HCT116 (cell line): ENCODE results near the gene SLC6A12. TPM values are rescaled to one million over a fixed set of nuclear protein-coding genes. Genes with fewer than 3 reads are reported as not detected.
A peak's percentile ranks its signal among the peaks of the same experiment; 100 is the strongest.

Source experiments
- ATAC-seq: fragments of 200-7000 bp; cut with Tn5 transposase; 2 replicates; pipeline ENCODE4 v1.9.1; 2020; ENCODE audit warnings: mild to moderate bottlenecking, moderate library complexity
- BruUV-seq: library from RNA; stranded (reverse); fragments of 400-500 nt; replicated peaks from 2 replicates; lab custom pipeline; 2021; lab: Mats Ljungman, UMichigan
- CTCF ChIA-PET: fragments of 300-600 bp; sonication (Branson Sonifier 250); formaldehyde crosslinking; loops from one replicate; lab custom pipeline; 2021; ENCODE audit warnings: antibody characterized with exemption; lab: Charles Lee
- POLR2A ChIA-PET: fragments of 300-600, 350-600 bp; sonication (Branson Sonifier 250); formaldehyde crosslinking; loops from one replicate; lab custom pipeline; 2021; ENCODE audit warnings: antibody characterized with exemption; lab: Charles Lee
- RAD21 ChIA-PET, 2 experiments: fragments of 300-600 bp; sonication (Branson Sonifier 250); formaldehyde crosslinking; loops; one replicate each; lab custom pipeline; 2023; ENCODE audit warnings: low total read pairs in 2 of 2; ENCODE audit not compliant: uncharacterized antibody in 2 of 2, unreplicated experiment in 2 of 2, low non-redundant PET in 1 of 2; lab: Charles Lee
- DNase-seq: peaks from one replicate; pipeline ENCODE4 v3.0.0-alpha.2; 2010; ENCODE audit warnings: low read depth, low spot score
- H2AFZ ChIP-seq: fragments of 200-600 bp; shearing (Covaris generic), sonication (generic); 2 replicates; pipeline ENCODE4 v1.6.1; 2017; ENCODE audit warnings: low read depth, mixed run types, mixed read lengths, antibody characterized with exemption, low read length; ENCODE audit not compliant: poor library complexity, severe bottlenecking
- H3K27ac ChIP-seq: 2 replicates; pipeline ENCODE4 v1.5.1; 2012; ENCODE audit warnings: low read depth, low read length
- H3K27me3 ChIP-seq: fragments of 200-600 bp; sonication (generic); 2 replicates; pipeline ENCODE4 v1.6.1; 2016; ENCODE audit warnings: mixed run types, low read length, mixed read lengths; ENCODE audit not compliant: insufficient read depth
- H3K36me3 ChIP-seq, 2 experiments: fragments of 200-500 bp in 1 of 2; fragments of 200-600 bp in 1 of 2; sonication (Bioruptor generic) in 1 of 2; sonication (generic) in 1 of 2; 2 replicates each; pipeline versions ENCODE4 v1.5.1 to v1.6.1; 2014 to 2016; ENCODE audit warnings: low read length in 2 of 2, inconsistent platforms in 1 of 2, mixed read lengths in 1 of 2, mixed run types in 1 of 2; ENCODE audit not compliant: insufficient read depth in 2 of 2, control insufficient read depth in 1 of 2
- H3K4me1 ChIP-seq, 2 experiments: fragments of 200-600 bp in 1 of 2; sonication (generic) in 1 of 2; 2 replicates each; pipeline versions ENCODE4 v1.5.1 to v1.6.1; 2012 to 2017; ENCODE audit warnings: low read length in 2 of 2, inconsistent platforms in 1 of 2, mild to moderate bottlenecking in 1 of 2, mixed read lengths in 1 of 2, mixed run types in 1 of 2, moderate library complexity in 1 of 2; ENCODE audit not compliant: insufficient read depth in 2 of 2, control insufficient read depth in 1 of 2
- H3K4me2 ChIP-seq: fragments of 200-600 bp; sonication (generic); 2 replicates; pipeline ENCODE4 v1.6.1; 2017; ENCODE audit warnings: mixed run types, low read length, mixed read lengths
- H3K4me3 ChIP-seq, 2 experiments: fragments of 200-600 bp in 1 of 2; sonication (generic) in 1 of 2; replicated peaks in 1 of 2; 2 replicates each; pipeline ENCODE4 v1.5.1; 2011 to 2016; ENCODE audit warnings: low read length in 2 of 2, control low read depth in 1 of 2, low read depth in 1 of 2, mild to moderate bottlenecking in 1 of 2, mixed read lengths in 1 of 2, mixed run types in 1 of 2
- H3K79me2 ChIP-seq: fragments of 200-600 bp; sonication (generic); 2 replicates; pipeline ENCODE4 v1.6.1; 2017; ENCODE audit warnings: mild to moderate bottlenecking, mixed run types, low read length, moderate library complexity, mixed read lengths; ENCODE audit not compliant: insufficient read depth
- H3K9ac ChIP-seq: fragments of 200-600 bp; sonication (generic); 2 replicates; pipeline ENCODE4 v1.6.1; 2016; ENCODE audit warnings: low read length, mixed read lengths
- H3K9me2 ChIP-seq: fragments of 200-600 bp; sonication (generic), shearing (Covaris generic); 2 replicates; pipeline ENCODE4 v1.6.1; 2017; ENCODE audit warnings: mixed run types, mild to moderate bottlenecking, moderate library complexity; ENCODE audit not compliant: insufficient read depth
- H3K9me3 ChIP-seq, 2 experiments: fragments of 200-500 bp in 1 of 2; fragments of 200-600 bp in 1 of 2; sonication (Bioruptor generic) in 1 of 2; sonication (generic) in 1 of 2; 2 replicates each; pipeline ENCODE4 v1.6.1; 2014 to 2017; ENCODE audit warnings: low read length in 2 of 2, mixed read lengths in 2 of 2, inconsistent platforms in 1 of 2, low read depth in 1 of 2, mild to moderate bottlenecking in 1 of 2, mixed run types in 1 of 2, moderate library complexity in 1 of 2; ENCODE audit not compliant: control insufficient read depth in 1 of 2, insufficient read depth in 1 of 2
- H4K20me1 ChIP-seq: fragments of 200-600 bp; sonication (generic), shearing (Covaris generic); 2 replicates; pipeline ENCODE4 v1.6.1; 2017; ENCODE audit warnings: mixed run types, mild to moderate bottlenecking, moderate library complexity; ENCODE audit not compliant: insufficient read depth
- CBX3 ChIP-seq: IDR thresholded peaks from 2 replicates; pipeline ENCODE4 v1.6.1; 2012; ENCODE audit warnings: low read depth
- CEBPB ChIP-seq: IDR thresholded peaks from 2 replicates; pipeline ENCODE4 v1.6.1; 2012; ENCODE audit warnings: low read depth
- CTCF ChIP-seq, 3 experiments: fragments of 200-600 bp in 1 of 3; sonication (generic) in 1 of 3; IDR thresholded peaks in 2 of 3; conservative IDR thresholded peaks in 1 of 3; 2 replicates each; pipeline ENCODE4 v1.5.1; 2012 to 2017; ENCODE audit warnings: low read depth in 2 of 3, low read length in 2 of 3, antibody characterized with exemption in 1 of 3, borderline replicate concordance in 1 of 3, control low read depth in 1 of 3, mild to moderate bottlenecking in 1 of 3, mixed read lengths in 1 of 3, mixed run types in 1 of 3, moderate library complexity in 1 of 3; ENCODE audit not compliant: insufficient read depth in 1 of 3
- EGR1 ChIP-seq: IDR thresholded peaks from 2 replicates; pipeline ENCODE4 v1.6.1; 2012; ENCODE audit warnings: low read depth
- ELF1 ChIP-seq: IDR thresholded peaks from 2 replicates; pipeline ENCODE4 v1.6.1; 2012; ENCODE audit warnings: low read depth, borderline replicate concordance
- EZH2 ChIP-seq: fragments of 200-600 bp; sonication (generic); IDR thresholded peaks from 2 replicates; pipeline ENCODE4 v1.6.1; 2017; ENCODE audit warnings: antibody characterized with exemption, mixed run types
- FOSL1 ChIP-seq: IDR thresholded peaks from 2 replicates; pipeline ENCODE4 v1.6.1; 2012; ENCODE audit warnings: low read depth
- MAX ChIP-seq: IDR thresholded peaks from 2 replicates; pipeline ENCODE4 v1.6.1; 2012
- POLR2A ChIP-seq: IDR thresholded peaks from 2 replicates; pipeline ENCODE4 v1.7.0; 2011; ENCODE audit warnings: borderline replicate concordance; ENCODE audit not compliant: insufficient read depth, insufficient read length; ENCODE audit errors: extremely low read depth
- POLR2AphosphoS5 ChIP-seq: IDR thresholded peaks from 2 replicates; pipeline ENCODE4 v1.6.1; 2011; ENCODE audit warnings: mild to moderate bottlenecking, low read depth, low read length, moderate library complexity
- RAD21 ChIP-seq: IDR thresholded peaks from 2 replicates; pipeline ENCODE4 v1.6.1; 2012; ENCODE audit warnings: low read depth, mild to moderate bottlenecking
- SIN3A ChIP-seq: IDR thresholded peaks from 2 replicates; pipeline ENCODE4 v1.6.1; 2012; ENCODE audit warnings: low read depth
- SP1 ChIP-seq: IDR thresholded peaks from 2 replicates; pipeline ENCODE4 v1.6.1; 2012; ENCODE audit warnings: low read depth
- TCF7L2 ChIP-seq: IDR thresholded peaks from 2 replicates; pipeline ENCODE4 v1.7.0; 2011; ENCODE audit warnings: borderline replicate concordance, inconsistent platforms; ENCODE audit not compliant: insufficient read depth, insufficient read length; ENCODE audit errors: extremely low read depth
- ZBTB33 ChIP-seq: IDR thresholded peaks from 2 replicates; pipeline ENCODE4 v1.6.1; 2011; ENCODE audit warnings: mild to moderate bottlenecking, low read length, moderate library complexity; ENCODE audit not compliant: insufficient replicate concordance; ENCODE audit errors: extremely low read depth
- intact Hi-C: fragments of 100-400 bp; cut with micrococcal nuclease; formaldehyde crosslinking; loops from 2 replicates; pipeline ENCODE4 v1.10.0; 2022
- total RNA-seq: library from RNA; stranded (reverse); gene quantifications from one replicate; pipeline ENCODE4 v1.2.1, GENCODE V29; 2021; ENCODE audit not compliant: unreplicated experiment

The SLC6A12 gene
- total RNA-seq, 1 experiment from 2014 or later, result 0.64 TPM

- BruUV-seq, result no TSS peak
- H3K9ac ChIP-seq, result no peak overlapping the region
- ChIA-PET RAD21 (no interaction called here), CTCF (interaction anchor here (0.5 kb wide), 1 partner anchor 179 kb away, joined by 4 read pairs; no protein-coding TSS in a partner anchor), POLR2A (no interaction called here)
- H3K4me2 ChIP-seq, result peak overlapping the region; percentile 32
- no peak overlapping the region for H3K27ac ChIP-seq
- no peaks in the 10 kb centered on the region for H3K9me2 ChIP-seq
- H3K36me3 ChIP-seq, result no peaks in the 10 kb centered on the region
- DNase-seq (no peak), ATAC-seq (no peak)
- H3K79me2 ChIP-seq, result no peaks in the 10 kb centered on the region
- TF ChIP-seq POLR2AphosphoS5, result no peak
- TF ChIP-seq TCF7L2, result no peak
- TF ChIP-seq RAD21, result no peak
- TF ChIP-seq POLR2A, result no peak
- no peak for TF ChIP-seq MAX
- TF ChIP-seq EGR1, result no peak
- TF ChIP-seq SIN3A, result no peak
- TF ChIP-seq CTCF (IDR thresholded peaks at IDR 0.05 in 2 of 3, conservative IDR thresholded peaks at IDR 0.05 in 1 of 3; ENCODE audit: borderline replicate concordance in 1 of 3, insufficient read depth in 1 of 3, low read depth in 2 of 3, low read length in 2 of 3), result no peak
- no peak for TF ChIP-seq EZH2
- TF ChIP-seq CBX3, result no peak
- no peak for TF ChIP-seq ZBTB33
- TF ChIP-seq SP1, result no peak
- TF ChIP-seq FOSL1, result no peak
- TF ChIP-seq CEBPB, result no peak
- TF ChIP-seq ELF1, result no peak
- intact Hi-C loops, result no loop called here
- no peaks in the 10 kb centered on the region for H4K20me1 ChIP-seq
- no peaks in the 10 kb centered on the region for H3K27me3 ChIP-seq
- H3K9me3 ChIP-seq, result no peaks in the 10 kb centered on the region
- H2AFZ ChIP-seq, result no peak overlapping the region
- no peak overlapping the region for H3K4me3 ChIP-seq
- peaks cover 9 to 55% of the 10 kb centered on the region in 2 experiments; a peak in 3 of 4 replicates for H3K4me1 ChIP-seq
Measured at GRCh38 chr12:179131-179884, 34.6 kb downstream of the SLC6A12 start.
